Measurements from ENCODE around the gene LUZP2.

LUZP2 gene

DNA sequence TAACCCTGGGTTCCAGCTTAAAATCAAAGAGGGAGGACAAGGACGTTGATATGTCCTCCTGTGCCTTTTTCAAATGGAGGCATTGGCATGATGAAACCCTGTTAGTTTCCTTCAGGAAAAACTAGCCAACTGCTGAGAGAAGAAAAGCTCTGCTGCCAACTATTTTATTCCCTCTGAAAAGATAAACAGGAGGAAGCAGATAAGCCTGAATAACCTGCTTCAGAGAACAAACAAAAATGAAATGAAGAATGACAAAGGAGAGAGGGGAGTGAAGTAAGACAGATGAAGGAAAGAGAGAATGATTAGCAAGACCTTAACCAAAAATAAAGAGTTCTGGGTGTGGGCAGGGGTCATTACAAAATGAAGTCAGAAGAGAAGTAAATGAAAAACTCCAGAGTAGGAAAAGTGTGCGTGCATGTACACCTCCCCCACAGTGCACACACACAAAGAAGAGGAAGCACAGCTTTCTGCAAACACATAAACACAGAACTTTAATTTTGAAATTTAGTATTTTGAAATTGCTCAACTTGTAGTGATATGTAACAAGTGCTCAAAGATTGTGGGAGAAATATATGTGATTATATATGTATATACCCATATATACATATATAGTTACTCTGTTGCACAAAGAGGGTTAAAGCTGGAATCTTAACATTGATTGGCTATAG is 332.2 kb downstream of the LUZP2 start:
- no peak for DNase-seq
- intact Hi-C loops (cut with DNase I; ENCODE audit: low total_unique reads) = no loop called here
- Histone ChIP-seq H3K4me1 (no peaks in the 10 kb centered on the region), H3K27ac (no peak overlapping the region), H3K36me3 (no peaks in the 10 kb centered on the region), H3K4me3 (no peak overlapping the region), H3K27me3 (no peaks in the 10 kb centered on the region), H3K9me3 (no peaks in the 10 kb centered on the region)
- TF ChIP-seq, protein P1, sequence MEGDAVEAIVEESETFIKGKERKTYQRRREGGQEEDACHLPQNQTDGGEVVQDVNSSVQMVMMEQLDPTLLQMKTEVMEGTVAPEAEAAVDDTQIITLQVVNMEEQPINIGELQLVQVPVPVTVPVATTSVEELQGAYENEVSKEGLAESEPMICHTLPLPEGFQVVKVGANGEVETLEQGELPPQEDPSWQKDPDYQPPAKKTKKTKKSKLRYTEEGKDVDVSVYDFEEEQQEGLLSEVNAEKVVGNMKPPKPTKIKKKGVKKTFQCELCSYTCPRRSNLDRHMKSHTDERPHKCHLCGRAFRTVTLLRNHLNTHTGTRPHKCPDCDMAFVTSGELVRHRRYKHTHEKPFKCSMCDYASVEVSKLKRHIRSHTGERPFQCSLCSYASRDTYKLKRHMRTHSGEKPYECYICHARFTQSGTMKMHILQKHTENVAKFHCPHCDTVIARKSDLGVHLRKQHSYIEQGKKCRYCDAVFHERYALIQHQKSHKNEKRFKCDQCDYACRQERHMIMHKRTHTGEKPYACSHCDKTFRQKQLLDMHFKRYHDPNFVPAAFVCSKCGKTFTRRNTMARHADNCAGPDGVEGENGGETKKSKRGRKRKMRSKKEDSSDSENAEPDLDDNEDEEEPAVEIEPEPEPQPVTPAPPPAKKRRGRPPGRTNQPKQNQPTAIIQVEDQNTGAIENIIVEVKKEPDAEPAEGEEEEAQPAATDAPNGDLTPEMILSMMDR (IDR thresholded peaks at IDR 0.05) = no peak

- H3K36me3 ChIP-seq = no peaks in the 10 kb centered on the region
- H3K27ac ChIP-seq = no peak overlapping the region
- no peaks in the 10 kb centered on the region for H3K4me1 ChIP-seq
- intact Hi-C loops (cut with DNase I; ENCODE audit: low total_unique reads) = no loop called here
- TF ChIP-seq, protein P1 (IDR thresholded peaks at IDR 0.05) = no peak
- no peak overlapping the region for H3K4me3 ChIP-seq
- H3K27me3 ChIP-seq = no peaks in the 10 kb centered on the region
- no peak for DNase-seq
- no peaks in the 10 kb centered on the region for H3K9me3 ChIP-seq
These were observed 336.7 kb downstream of the LUZP2 start for GRCh38 chr11:24833573-24833972.

- Histone ChIP-seq H3K36me3 (no peaks in the 10 kb centered on the region), H3K4me3 (no peak overlapping the region), H3K27ac (no peak overlapping the region), H3K4me1 (no peaks in the 10 kb centered on the region), H3K9me3 (no peaks in the 10 kb centered on the region), H3K27me3 (no peaks in the 10 kb centered on the region)
- TF ChIP-seq, protein P1 (IDR thresholded peaks at IDR 0.05) = no peak
- no peak for DNase-seq
- intact Hi-C loops (cut with DNase I; ENCODE audit: low total_unique reads) = no loop called here
These were observed 340.3 kb downstream of the LUZP2 start for GRCh38 chr11:24837112-24837511.

GRCh38 chr11:24842308-24842707 is 345.5 kb downstream of the LUZP2 start:
- DNase-seq = no peak
- Histone ChIP-seq H3K27me3 (no peaks in the 10 kb centered on the region), H3K4me3 (no peak overlapping the region), H3K27ac (no peak overlapping the region), H3K4me1 (no peaks in the 10 kb centered on the region), H3K36me3 (no peaks in the 10 kb centered on the region), H3K9me3 (no peaks in the 10 kb centered on the region)
- TF ChIP-seq, protein P1 (IDR thresholded peaks at IDR 0.05) = no peak
- intact Hi-C loops (cut with DNase I; ENCODE audit: low total_unique reads) = no loop called here

GRCh38 chr11:24844406-24844805 is 347.6 kb downstream of the LUZP2 start:
- Histone ChIP-seq H3K36me3 (no peaks in the 10 kb centered on the region), H3K9me3 (no peaks in the 10 kb centered on the region), H3K27ac (no peak overlapping the region), H3K4me3 (no peak overlapping the region), H3K4me1 (no peaks in the 10 kb centered on the region), H3K27me3 (no peaks in the 10 kb centered on the region)
- DNase-seq = no peak
- intact Hi-C loops (cut with DNase I; ENCODE audit: low total_unique reads) = no loop called here
- TF ChIP-seq, protein P1 (IDR thresholded peaks at IDR 0.05) = no peak

DNA sequence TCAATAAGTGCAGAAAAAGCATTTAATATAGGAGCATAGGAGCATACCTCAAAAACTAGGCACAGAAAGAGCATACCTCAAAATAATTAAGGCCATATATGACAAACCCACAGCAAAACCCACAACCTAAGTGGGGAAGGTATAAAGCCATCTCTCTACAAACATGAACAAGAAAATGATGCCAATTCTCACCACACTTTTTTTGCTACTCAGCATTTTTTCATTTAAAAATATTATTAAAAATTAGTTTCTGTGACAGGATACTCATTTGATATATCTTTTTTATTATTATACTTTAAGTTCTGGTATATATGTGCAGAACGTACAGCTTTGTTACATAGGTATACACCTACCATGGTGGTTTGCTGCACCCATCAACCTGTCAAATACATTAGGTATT is 352.0 kb downstream of the LUZP2 start:
- H3K36me3 ChIP-seq = no peaks in the 10 kb centered on the region
- H3K27me3 ChIP-seq = no peaks in the 10 kb centered on the region
- no peak overlapping the region for H3K4me3 ChIP-seq
- TF ChIP-seq, protein P1 (IDR thresholded peaks at IDR 0.05) = no peak
- intact Hi-C loops (cut with DNase I; ENCODE audit: low total_unique reads) = no loop called here
- H3K27ac ChIP-seq = no peak overlapping the region
- no peaks in the 10 kb centered on the region for H3K4me1 ChIP-seq
- H3K9me3 ChIP-seq = no peaks in the 10 kb centered on the region
- DNase-seq = no peak

All from tibial artery (tissue), 4 donors.